WERI-Rb-1 (cell line): ENCODE data around the gene PRR12.

ENCODE experiments used
- DNase-seq: peaks from one replicate; pipeline ENCODE4 v3.0.0-alpha.2; 2020
- H3K27ac ChIP-seq: fragments of 250-450 bp; sonication (Bioruptor Pico); 2 replicates; pipeline ENCODE4 v1.5.1; 2020; ENCODE audit warnings: mild to moderate bottlenecking, moderate library complexity
- H3K27me3 ChIP-seq: fragments of 250-450 bp; sonication (Bioruptor Pico); 2 replicates; pipeline ENCODE4 v1.5.1; 2021; ENCODE audit warnings: mild to moderate bottlenecking, low read depth, moderate library complexity; ENCODE audit not compliant: insufficient read depth, severe bottlenecking
- H3K36me3 ChIP-seq: fragments of 250-450 bp; sonication (Bioruptor Pico); 2 replicates; pipeline ENCODE4 v1.5.1; 2020; ENCODE audit warnings: mild to moderate bottlenecking, moderate library complexity
- H3K4me3 ChIP-seq: 2 replicates; pipeline ENCODE4 v1.5.1; 2011; ENCODE audit warnings: low read depth, mild to moderate bottlenecking, control low read depth, low read length
- H3K9me3 ChIP-seq: fragments of 250-450 bp; sonication (Bioruptor Pico); 2 replicates; pipeline ENCODE4 v1.5.1; 2021; ENCODE audit warnings: mild to moderate bottlenecking, moderate library complexity; ENCODE audit not compliant: severe bottlenecking
- CTCF ChIP-seq: IDR thresholded peaks from 2 replicates; pipeline ENCODE4 v1.5.1; 2011; ENCODE audit warnings: low read depth, mild to moderate bottlenecking, control low read depth, inconsistent platforms, low read length

PRR12 gene

GRCh38 chr19:49581007-49581508 is 9.9 kb upstream of the PRR12 start, which contains the start of gene PRRG2:
Gene PRRG2 (plus strand): TSS chr19:49581316. CDS start chr19:49583220, 1,904 bp downstream.
- no peaks in the 10 kb centered on the region for H3K27me3 ChIP-seq
- H3K9me3 ChIP-seq: no peaks in the 10 kb centered on the region
- DNase-seq: no peak
- H3K4me3 ChIP-seq: peak within 1 kb of the TSS; percentile 93
- no peak for TF ChIP-seq CTCF
- H3K27ac ChIP-seq: peak within 1 kb of the TSS; percentile 72
- peaks cover 3% of the 10 kb centered on the region for H3K36me3 ChIP-seq

GRCh38 chr19:49583239-49583638 is 7.7 kb upstream of the PRR12 start:
- H3K9me3 ChIP-seq: no peaks in the 10 kb centered on the region
- no peak overlapping the region for H3K4me3 ChIP-seq
- no peak overlapping the region for H3K27ac ChIP-seq
- no peak for DNase-seq
- H3K36me3 ChIP-seq: no peaks in the 10 kb centered on the region; the same call in 1 of the 2 replicates
- TF ChIP-seq CTCF: no peak
- no peaks in the 10 kb centered on the region for H3K27me3 ChIP-seq

- TF ChIP-seq CTCF: no peak
- H3K27ac ChIP-seq: no peak overlapping the region
- H3K4me3 ChIP-seq: no peak overlapping the region
- no peaks in the 10 kb centered on the region for H3K36me3 ChIP-seq
- no peaks in the 10 kb centered on the region for H3K27me3 ChIP-seq
- peak; percentile 25 for DNase-seq
- no peaks in the 10 kb centered on the region for H3K9me3 ChIP-seq
These were observed 6.0 kb upstream of the PRR12 start for GRCh38 chr19:49585023-49585422.

- no peak for TF ChIP-seq CTCF
These were observed 3.8 kb upstream of the PRR12 start for GRCh38 chr19:49587227-49587626.

GRCh38 chr19:49588365-49589122 is 2.4 kb upstream of the PRR12 start:
- Histone ChIP-seq H3K27me3 (no peaks in the 10 kb centered on the region), H3K9me3 (no peaks in the 10 kb centered on the region), H3K27ac (no peak overlapping the region), H3K36me3 (peaks cover 7% of the 10 kb centered on the region), H3K4me3 (no peak overlapping the region)
- no peak for TF ChIP-seq CTCF
- peak; percentile 25 for DNase-seq

More at GRCh38 chr19:49587227-49587626, 3.8 kb upstream of the PRR12 start:
- H3K4me3 ChIP-seq: no peak overlapping the region
- peaks cover 3% of the 10 kb centered on the region; the same call in 1 of the 2 replicates for H3K36me3 ChIP-seq
- no peak overlapping the region for H3K27ac ChIP-seq
- no peak for DNase-seq
- no peaks in the 10 kb centered on the region for H3K9me3 ChIP-seq
- no peaks in the 10 kb centered on the region for H3K27me3 ChIP-seq
